Measurements from ENCODE around the gene NNMT.

NNMT gene

GRCh38 chr11:114256967-114257286 is 39.3 kb upstream of the NNMT start:
- Histone ChIP-seq H3K4me3 (ENCODE audit: low read depth in 1 of 2, low read length in 2 of 2) (no peak overlapping the region), H3K9me3 (ENCODE audit: control insufficient read depth in 1 of 2, low read length in 2 of 2) (no peaks in the 10 kb centered on the region), H3K27ac (ENCODE audit: low read length) (peak overlapping the region; percentile 62), H3K36me3 (ENCODE audit: control insufficient read depth in 1 of 2, insufficient read depth in 2 of 2, low read length in 2 of 2) (peaks cover 0 to 20% of the 10 kb centered on the region in 2 donors), H3K4me1 (ENCODE audit: control insufficient read depth in 1 of 2, insufficient read depth in 2 of 2, low read length in 2 of 2) (peaks cover 8 to 28% of the 10 kb centered on the region in 2 donors), H3K27me3 (ENCODE audit: low read depth, low read length) (no peaks in the 10 kb centered on the region)

GRCh38 chr11:114257621-114258558 is 38.3 kb upstream of the NNMT start:
- Histone ChIP-seq H3K27me3 (ENCODE audit: low read depth, low read length) (peaks cover 4% of the 10 kb centered on the region), H3K27ac (ENCODE audit: low read length) (peak overlapping the region; percentile 62), H3K4me3 (ENCODE audit: low read depth in 1 of 2, low read length in 2 of 2) (peak overlapping the region in 1 of 2 donors; percentile 41), H3K4me1 (ENCODE audit: control insufficient read depth in 1 of 2, insufficient read depth in 2 of 2, low read length in 2 of 2) (peaks cover 13 to 28% of the 10 kb centered on the region in 2 donors), H3K9me3 (ENCODE audit: control insufficient read depth in 1 of 2, low read length in 2 of 2) (no peaks in the 10 kb centered on the region), H3K36me3 (ENCODE audit: control insufficient read depth in 1 of 2, insufficient read depth in 2 of 2, low read length in 2 of 2) (peaks cover 0 to 16% of the 10 kb centered on the region in 2 donors)

DNA sequence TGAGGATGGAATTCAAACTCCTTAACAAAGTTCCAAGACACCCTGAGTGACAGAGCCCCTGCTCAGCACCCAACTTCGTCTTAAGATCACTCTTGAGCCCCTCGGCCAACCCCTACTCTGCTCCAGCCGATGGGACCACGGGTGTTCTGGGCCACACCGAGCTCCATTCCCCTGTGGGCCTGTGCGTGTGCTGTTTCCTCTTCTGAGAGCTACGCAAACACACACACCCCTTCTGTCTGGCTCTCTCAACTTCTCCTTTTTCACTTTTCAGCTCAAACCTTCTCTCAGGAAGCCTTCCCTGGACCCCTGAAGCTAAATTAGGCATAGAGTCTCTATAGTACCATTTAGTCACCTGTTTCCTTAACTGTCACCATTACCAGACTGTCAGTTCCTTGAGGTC is 37.5 kb upstream of the NNMT start:
- Histone ChIP-seq H3K27ac (ENCODE audit: low read length) (peak overlapping the region; percentile 24), H3K36me3 (ENCODE audit: control insufficient read depth in 1 of 2, insufficient read depth in 2 of 2, low read length in 2 of 2) (peaks cover 0 to 8% of the 10 kb centered on the region in 2 donors), H3K9me3 (ENCODE audit: control insufficient read depth in 1 of 2, low read length in 2 of 2) (no peaks in the 10 kb centered on the region), H3K4me1 (ENCODE audit: control insufficient read depth in 1 of 2, insufficient read depth in 2 of 2, low read length in 2 of 2) (peaks cover 14 to 28% of the 10 kb centered on the region in 2 donors), H3K4me3 (ENCODE audit: low read depth in 1 of 2, low read length in 2 of 2) (peak overlapping the region in 1 of 2 donors; percentile 41), H3K27me3 (ENCODE audit: low read depth, low read length) (peaks cover 4% of the 10 kb centered on the region)

- Histone ChIP-seq H3K27ac (ENCODE audit: low read length) (peak overlapping the region; percentile 24), H3K4me3 (ENCODE audit: low read depth in 1 of 2, low read length in 2 of 2) (no peak overlapping the region), H3K9me3 (ENCODE audit: control insufficient read depth in 1 of 2, low read length in 2 of 2) (no peaks in the 10 kb centered on the region), H3K27me3 (ENCODE audit: low read depth, low read length) (peaks cover 4% of the 10 kb centered on the region), H3K4me1 (ENCODE audit: control insufficient read depth in 1 of 2, insufficient read depth in 2 of 2, low read length in 2 of 2) (peaks cover 14 to 28% of the 10 kb centered on the region in 2 donors), H3K36me3 (ENCODE audit: control insufficient read depth in 1 of 2, insufficient read depth in 2 of 2, low read length in 2 of 2) (peaks cover 0 to 6% of the 10 kb centered on the region in 2 donors)
Observed at GRCh38 chr11:114259124-114259526, 37.1 kb upstream of the NNMT start.

- no peak overlapping the region for H3K27ac ChIP-seq (ENCODE audit: low read length)
Observed at GRCh38 chr11:114259551-114259983, 36.6 kb upstream of the NNMT start.

DNA sequence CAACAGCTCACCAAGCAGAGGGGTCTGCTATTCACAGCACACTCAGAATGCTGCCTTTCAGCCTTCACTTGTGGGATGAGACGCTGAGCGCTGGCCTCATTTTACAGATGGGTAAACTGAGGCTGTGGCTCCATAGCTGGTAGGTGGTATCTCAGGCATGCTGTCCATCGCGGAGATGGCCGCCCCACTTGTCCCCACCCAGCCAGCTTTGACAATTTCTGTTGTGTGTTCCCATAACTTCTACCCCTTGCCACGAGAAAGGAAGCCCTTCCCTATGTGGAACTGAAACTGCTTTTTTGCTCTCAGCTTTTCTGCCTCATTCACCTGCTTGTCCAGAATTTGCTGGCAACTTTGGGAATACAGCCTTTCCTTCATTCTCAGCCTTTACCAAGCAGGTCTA is 36.1 kb upstream of the NNMT start:
- Histone ChIP-seq H3K4me1 (ENCODE audit: control insufficient read depth in 1 of 2, insufficient read depth in 2 of 2, low read length in 2 of 2) (peaks cover 14 to 28% of the 10 kb centered on the region in 2 donors), H3K36me3 (ENCODE audit: control insufficient read depth in 1 of 2, insufficient read depth in 2 of 2, low read length in 2 of 2) (peaks cover 0 to 6% of the 10 kb centered on the region in 2 donors), H3K27ac (ENCODE audit: low read length) (no peak overlapping the region), H3K9me3 (ENCODE audit: control insufficient read depth in 1 of 2, low read length in 2 of 2) (no peaks in the 10 kb centered on the region), H3K4me3 (ENCODE audit: low read depth in 1 of 2, low read length in 2 of 2) (no peak overlapping the region), H3K27me3 (ENCODE audit: low read depth, low read length) (peaks cover 4% of the 10 kb centered on the region)

More at GRCh38 chr11:114259551-114259983, 36.6 kb upstream of the NNMT start:
- Histone ChIP-seq H3K36me3 (ENCODE audit: control insufficient read depth in 1 of 2, insufficient read depth in 2 of 2, low read length in 2 of 2) (peaks cover 0 to 6% of the 10 kb centered on the region in 2 donors), H3K4me3 (ENCODE audit: low read depth in 1 of 2, low read length in 2 of 2) (no peak overlapping the region), H3K9me3 (ENCODE audit: control insufficient read depth in 1 of 2, low read length in 2 of 2) (no peaks in the 10 kb centered on the region), H3K27me3 (ENCODE audit: low read depth, low read length) (peaks cover 4% of the 10 kb centered on the region), H3K4me1 (ENCODE audit: control insufficient read depth in 1 of 2, insufficient read depth in 2 of 2, low read length in 2 of 2) (peaks cover 14 to 28% of the 10 kb centered on the region in 2 donors)

DNA sequence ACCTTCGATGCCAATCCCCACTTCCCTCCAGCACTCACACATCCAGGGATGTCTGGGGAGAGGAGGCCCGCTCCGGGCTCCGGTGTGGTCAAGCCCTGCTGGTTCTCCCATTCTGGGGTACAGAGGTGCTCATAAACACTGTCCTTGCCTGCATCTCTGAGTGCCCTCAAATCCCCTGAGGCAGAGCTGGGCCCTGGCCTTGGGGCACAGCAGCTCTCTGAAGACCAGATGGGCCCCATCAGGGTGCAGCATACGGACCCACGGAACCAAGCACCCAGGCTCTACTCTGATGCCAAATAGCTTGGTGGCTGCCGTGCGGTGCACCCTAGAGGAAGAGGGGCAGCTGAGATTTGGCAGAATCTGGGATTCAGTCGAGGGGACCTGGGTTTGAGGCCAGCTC is 35.7 kb upstream of the NNMT start:
- H3K9me3 ChIP-seq (ENCODE audit: control insufficient read depth in 1 of 2, low read length in 2 of 2), result no peaks in the 10 kb centered on the region
- peaks cover 0 to 6% of the 10 kb centered on the region in 2 donors for H3K36me3 ChIP-seq (ENCODE audit: control insufficient read depth in 1 of 2, insufficient read depth in 2 of 2, low read length in 2 of 2)
- H3K27me3 ChIP-seq (ENCODE audit: low read depth, low read length), result peaks cover 4% of the 10 kb centered on the region
- H3K4me3 ChIP-seq (ENCODE audit: low read depth in 1 of 2, low read length in 2 of 2), result no peak overlapping the region
- H3K4me1 ChIP-seq (ENCODE audit: control insufficient read depth in 1 of 2, insufficient read depth in 2 of 2, low read length in 2 of 2), result peaks cover 14 to 28% of the 10 kb centered on the region in 2 donors
- no peak overlapping the region for H3K27ac ChIP-seq (ENCODE audit: low read length)

DNA sequence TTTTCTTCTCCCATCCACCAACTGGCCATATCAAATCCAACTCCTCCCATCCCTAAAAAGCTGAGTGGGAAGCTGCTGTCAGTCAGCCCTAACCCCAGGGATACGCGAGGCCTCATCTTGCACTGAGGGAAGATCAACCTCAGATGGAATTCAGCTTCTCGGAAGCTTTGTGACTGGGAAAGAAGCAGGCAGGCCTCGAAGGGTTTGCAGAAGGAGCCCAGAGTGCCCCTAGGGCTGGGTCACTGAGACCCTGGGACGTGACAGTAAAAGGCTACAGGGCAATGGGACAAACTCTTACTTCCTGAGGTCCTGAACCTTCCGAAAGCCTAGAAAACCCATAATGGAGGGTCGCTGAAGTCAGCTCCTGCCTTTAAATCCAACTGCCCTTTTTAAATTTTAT is 34.4 kb upstream of the NNMT start:
- H3K9me3 ChIP-seq (ENCODE audit: control insufficient read depth in 1 of 2, low read length in 2 of 2), result no peaks in the 10 kb centered on the region
- peaks cover 14 to 27% of the 10 kb centered on the region in 2 donors for H3K4me1 ChIP-seq (ENCODE audit: control insufficient read depth in 1 of 2, insufficient read depth in 2 of 2, low read length in 2 of 2)
- peaks cover 4% of the 10 kb centered on the region for H3K27me3 ChIP-seq (ENCODE audit: low read depth, low read length)
- H3K4me3 ChIP-seq (ENCODE audit: low read depth in 1 of 2, low read length in 2 of 2), result no peak overlapping the region
- no peak overlapping the region for H3K27ac ChIP-seq (ENCODE audit: low read length)
- no peaks in the 10 kb centered on the region for H3K36me3 ChIP-seq (ENCODE audit: control insufficient read depth in 1 of 2, insufficient read depth in 2 of 2, low read length in 2 of 2)

GRCh38 chr11:114262681-114263512 is 33.3 kb upstream of the NNMT start:
- H3K27ac ChIP-seq (ENCODE audit: low read length), result no peak overlapping the region
- H3K27me3 ChIP-seq (ENCODE audit: low read depth, low read length), result peaks cover 4% of the 10 kb centered on the region
- no peak overlapping the region for H3K4me3 ChIP-seq (ENCODE audit: low read depth in 1 of 2, low read length in 2 of 2)
- H3K4me1 ChIP-seq (ENCODE audit: control insufficient read depth in 1 of 2, insufficient read depth in 2 of 2, low read length in 2 of 2), result peaks cover 14 to 18% of the 10 kb centered on the region in 2 donors
- H3K36me3 ChIP-seq (ENCODE audit: control insufficient read depth in 1 of 2, insufficient read depth in 2 of 2, low read length in 2 of 2), result no peaks in the 10 kb centered on the region
- no peaks in the 10 kb centered on the region for H3K9me3 ChIP-seq (ENCODE audit: control insufficient read depth in 1 of 2, low read length in 2 of 2)

GRCh38 chr11:114263513-114264170 is 32.6 kb upstream of the NNMT start:
- H3K4me1 ChIP-seq (ENCODE audit: control insufficient read depth in 1 of 2, insufficient read depth in 2 of 2, low read length in 2 of 2), result peaks cover 11 to 14% of the 10 kb centered on the region in 2 donors
- peaks cover 4% of the 10 kb centered on the region for H3K27me3 ChIP-seq (ENCODE audit: low read depth, low read length)
- H3K4me3 ChIP-seq (ENCODE audit: low read depth in 1 of 2, low read length in 2 of 2), result no peak overlapping the region
- no peaks in the 10 kb centered on the region for H3K36me3 ChIP-seq (ENCODE audit: control insufficient read depth in 1 of 2, insufficient read depth in 2 of 2, low read length in 2 of 2)
- H3K27ac ChIP-seq (ENCODE audit: low read length), result peak overlapping the region; percentile 16
- H3K9me3 ChIP-seq (ENCODE audit: control insufficient read depth in 1 of 2, low read length in 2 of 2), result no peaks in the 10 kb centered on the region

DNA sequence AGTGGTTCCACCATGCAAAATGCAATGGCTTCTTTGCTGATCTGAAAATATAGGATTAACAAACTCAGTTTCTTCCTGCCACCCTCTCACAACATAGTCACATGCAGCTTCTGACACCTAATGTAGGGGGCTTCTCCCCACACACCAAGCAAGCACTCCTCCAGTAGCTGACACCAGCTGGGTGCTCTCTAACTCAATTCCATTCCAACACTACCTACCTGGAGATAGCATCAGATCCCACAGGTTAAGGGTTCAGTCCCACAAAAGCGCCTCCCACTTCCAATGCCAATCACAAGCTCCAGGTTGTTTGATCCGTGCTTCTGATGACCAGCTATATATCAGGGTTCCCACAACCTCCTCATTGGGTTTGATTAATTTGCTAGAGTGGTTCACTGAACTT is 31.8 kb upstream of the NNMT start:
- Histone ChIP-seq H3K27ac (ENCODE audit: low read length) (no peak overlapping the region), H3K27me3 (ENCODE audit: low read depth, low read length) (peaks cover 4% of the 10 kb centered on the region), H3K4me3 (ENCODE audit: low read depth in 1 of 2, low read length in 2 of 2) (no peak overlapping the region), H3K9me3 (ENCODE audit: control insufficient read depth in 1 of 2, low read length in 2 of 2) (no peaks in the 10 kb centered on the region), H3K36me3 (ENCODE audit: control insufficient read depth in 1 of 2, insufficient read depth in 2 of 2, low read length in 2 of 2) (no peaks in the 10 kb centered on the region), H3K4me1 (ENCODE audit: control insufficient read depth in 1 of 2, insufficient read depth in 2 of 2, low read length in 2 of 2) (peaks cover 7 to 14% of the 10 kb centered on the region in 2 donors)

Measured in muscle layer of duodenum (tissue), 2 donors.